GM12878 (cell line): Measurements from ENCODE around the gene EPHA2. TPM values are rescaled to one million over a fixed set of nuclear protein-coding genes. Genes with fewer than 3 reads are reported as not detected.

ENCODE experiments used
- ATAC-seq: fragments of 200-7000 bp; cut with Tn5 transposase; 3 replicates; pipeline ENCODE4 v1.9.1; 2020; ENCODE audit warnings: mild to moderate bottlenecking, moderate library complexity
- BruUV-seq: library from RNA; stranded (reverse); fragments of 400-500 nt; replicated peaks from 2 replicates; lab custom pipeline; 2021; lab: Mats Ljungman, UMichigan
- CTCF ChIA-PET: fragments of 300-600 bp; sonication (Branson Sonifier 250); formaldehyde crosslinking; extraction: SDS; loops from one replicate; lab custom pipeline; 2021; ENCODE audit warnings: inconsistent platforms; lab: Yijun Ruan, JAX
- POLR2A ChIA-PET: fragments of 350-600 bp; formaldehyde crosslinking; extraction: SDS; loops from one replicate; lab custom pipeline; 2021; ENCODE audit warnings: inconsistent platforms; lab: Charles Lee
- RAD21 ChIA-PET: fragments of 300-600 bp; sonication (Branson Sonifier 250); formaldehyde crosslinking; loops from one replicate; lab custom pipeline; 2023; ENCODE audit warnings: antibody characterized with exemption; ENCODE audit not compliant: unreplicated experiment; lab: Charles Lee
- SMC1A ChIA-PET: fragments of 300-600 bp; sonication (Branson Sonifier 250); formaldehyde crosslinking; loops from one replicate; lab custom pipeline; 2023; ENCODE audit not compliant: unreplicated experiment, uncharacterized antibody; lab: Charles Lee
- DNase-seq: peaks from one replicate; pipeline ENCODE4 v3.0.0-alpha.2; 2011; ENCODE audit warnings: low read depth, low spot score
- FAIRE-seq: peaks from 3 replicates; lab custom pipeline; 2011; peaks lifted over from hg19 to GRCh38; lab: Jason Lieb, UNC
- H2AFZ ChIP-seq: 2 replicates; pipeline ENCODE4 v1.6.0; 2011; ENCODE audit warnings: low read depth, low read length, control low read depth; ENCODE audit not compliant: control insufficient read depth
- H3K27ac ChIP-seq: 2 replicates; pipeline ENCODE4 v1.5.1; 2011; ENCODE audit warnings: control low read depth; ENCODE audit not compliant: control insufficient read depth, insufficient read depth
- H3K27me3 ChIP-seq, 2 experiments: replicated peaks in 1 of 2; 2 replicates each; pipeline versions ENCODE4 v1.6.0 to v1.6.1; 2011; ENCODE audit warnings: low read length in 1 of 2; ENCODE audit not compliant: control insufficient read depth in 2 of 2, insufficient read depth in 2 of 2
- H3K36me3 ChIP-seq, 2 experiments: 2 replicates each; pipeline ENCODE4 v1.5.1; 2011; ENCODE audit warnings: low read length in 1 of 2; ENCODE audit not compliant: control insufficient read depth in 2 of 2, insufficient read depth in 2 of 2
- H3K4me1 ChIP-seq: 2 replicates; pipeline ENCODE4 v1.6.1; 2011; ENCODE audit warnings: mild to moderate bottlenecking, low read length, moderate library complexity, mixed read lengths; ENCODE audit not compliant: control insufficient read depth, insufficient read depth
- H3K4me2 ChIP-seq: 2 replicates; pipeline ENCODE4 v1.6.0; 2011; ENCODE audit warnings: control low read depth; ENCODE audit not compliant: control insufficient read depth, insufficient read depth
- H3K4me3 ChIP-seq: fragments of 200-600 bp; sonication (generic); 2 replicates; pipeline ENCODE4 v1.5.1; 2016
- H3K79me2 ChIP-seq: 2 replicates; pipeline ENCODE4 v1.6.0; 2011; ENCODE audit warnings: low read length; ENCODE audit not compliant: control insufficient read depth, insufficient read depth
- H3K9ac ChIP-seq: 2 replicates; pipeline ENCODE4 v1.8.0; 2011; ENCODE audit warnings: low read length, control low read depth, mixed read lengths; ENCODE audit not compliant: control insufficient read depth, insufficient read depth
- H3K9me3 ChIP-seq: replicated peaks from 3 replicates; pipeline ENCODE4 v1.5.1; 2011; ENCODE audit warnings: mild to moderate bottlenecking, low read length; ENCODE audit not compliant: control insufficient read depth, insufficient read depth
- H4K20me1 ChIP-seq: 2 replicates; pipeline ENCODE4 v1.6.0; 2011; ENCODE audit not compliant: control insufficient read depth, insufficient read depth
- BHLHE40 ChIP-seq, 2 experiments: fragments of 450-650 bp in 1 of 2; IDR thresholded peaks; 2 replicates each; pipeline ENCODE4 v1.6.1; 2011 to 2017; ENCODE audit warnings: low read depth in 2 of 2, borderline replicate concordance in 1 of 2, improper control_type of control experiment in 1 of 2, low read length in 1 of 2, mild to moderate bottlenecking in 1 of 2
- CREM ChIP-seq: IDR thresholded peaks from 2 replicates; pipeline ENCODE4 v1.6.1; 2014; ENCODE audit warnings: antibody characterized with exemption, low read depth
- WGBS: methylation state at CpG from one replicate; pipeline ENCODE4 v1.1.6; 2016; ENCODE audit warnings: low lambda C conversion rate; ENCODE audit not compliant: insufficient replicate concordance, insufficient coverage; ENCODE audit errors: missing lambda C conversion rate; 5-methylcytosine and 5-hydroxymethylcytosine counted together
- in situ Hi-C: fragments of 300-500 bp; cut with MboI; formaldehyde crosslinking; loops from 9 replicates; pipeline ENCODE4 v1.14.3; 2018; ENCODE audit warnings: mixed read lengths
- intact Hi-C: fragments of 100-400 bp; cut with micrococcal nuclease; formaldehyde crosslinking; loops from one replicate; pipeline ENCODE4 v1.14.2; 2022; ENCODE audit not compliant: unreplicated experiment
- polyA plus RNA-seq, 11 experiments: library from polyadenylated mRNA; depleted of rRNA in 4 of 11; unstranded in 6 of 11; stranded (reverse) in 5 of 11; fragments of >200 nt; fragmentation: Nextera tagmentation in 4 of 11; fragmentation: Illumina TruSeq in 1 of 11; extraction: Ambion mirVana in 4 of 11; extraction: Trizol in 1 of 11; gene quantifications; 1 replicate in 1 of 11; 2 replicates in 10 of 11; pipeline versions ENCODE4 v1.2.1 to v1.2.3, GENCODE V29; 2011 to 2016; ENCODE audit warnings: inconsistent platforms in 2 of 11, missing spikeins in 2 of 11, low read depth in 1 of 11
- total RNA-seq, 4 experiments: library from RNA; depleted of rRNA in 3 of 4; stranded (reverse); fragments of >200 nt in 3 of 4; fragmentation: Illumina TruSeq in 1 of 4; extraction: Trizol in 1 of 4; gene quantifications; 2 replicates each; pipeline versions ENCODE4 v1.2.1 to v1.2.3, GENCODE V29; 2013 to 2021
- TF ChIP-seq, protein P1 (sequence below): fragments of 150-350 bp; IDR thresholded peaks from 2 replicates; pipeline ENCODE4 v1.6.1; 2016; ENCODE audit warnings: low read depth, low read length

The EPHA2 gene
- total and polyA plus RNA-seq, 10 of the 15 experiments (the other 5 are each of a cell fraction or from before 2014, with no cell fraction given): 0.04 to 0.51 (median 0.23) TPM; not detected in 2

DNA sequence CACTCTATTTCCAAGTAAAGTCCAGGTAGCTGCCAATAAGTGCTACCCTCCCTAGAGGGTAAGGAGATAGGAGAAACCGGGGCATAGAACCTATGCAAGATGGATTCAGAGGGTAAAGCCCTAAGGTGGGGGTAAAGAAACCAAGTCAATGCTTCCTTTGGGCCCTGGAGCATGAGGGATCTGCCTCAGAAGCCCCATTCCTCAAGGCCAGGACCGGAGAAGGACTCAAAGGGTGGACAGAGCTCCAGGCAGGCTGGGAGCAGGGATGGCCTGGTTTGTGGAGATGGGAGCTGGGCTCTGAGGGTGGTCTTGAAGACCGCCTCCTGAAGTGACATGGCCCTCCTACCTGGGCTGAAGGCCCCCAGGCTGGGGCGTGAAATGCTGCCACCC lies 3.9 kb downstream of the EPHA2 start (continued):
- TF ChIP-seq, protein P1, sequence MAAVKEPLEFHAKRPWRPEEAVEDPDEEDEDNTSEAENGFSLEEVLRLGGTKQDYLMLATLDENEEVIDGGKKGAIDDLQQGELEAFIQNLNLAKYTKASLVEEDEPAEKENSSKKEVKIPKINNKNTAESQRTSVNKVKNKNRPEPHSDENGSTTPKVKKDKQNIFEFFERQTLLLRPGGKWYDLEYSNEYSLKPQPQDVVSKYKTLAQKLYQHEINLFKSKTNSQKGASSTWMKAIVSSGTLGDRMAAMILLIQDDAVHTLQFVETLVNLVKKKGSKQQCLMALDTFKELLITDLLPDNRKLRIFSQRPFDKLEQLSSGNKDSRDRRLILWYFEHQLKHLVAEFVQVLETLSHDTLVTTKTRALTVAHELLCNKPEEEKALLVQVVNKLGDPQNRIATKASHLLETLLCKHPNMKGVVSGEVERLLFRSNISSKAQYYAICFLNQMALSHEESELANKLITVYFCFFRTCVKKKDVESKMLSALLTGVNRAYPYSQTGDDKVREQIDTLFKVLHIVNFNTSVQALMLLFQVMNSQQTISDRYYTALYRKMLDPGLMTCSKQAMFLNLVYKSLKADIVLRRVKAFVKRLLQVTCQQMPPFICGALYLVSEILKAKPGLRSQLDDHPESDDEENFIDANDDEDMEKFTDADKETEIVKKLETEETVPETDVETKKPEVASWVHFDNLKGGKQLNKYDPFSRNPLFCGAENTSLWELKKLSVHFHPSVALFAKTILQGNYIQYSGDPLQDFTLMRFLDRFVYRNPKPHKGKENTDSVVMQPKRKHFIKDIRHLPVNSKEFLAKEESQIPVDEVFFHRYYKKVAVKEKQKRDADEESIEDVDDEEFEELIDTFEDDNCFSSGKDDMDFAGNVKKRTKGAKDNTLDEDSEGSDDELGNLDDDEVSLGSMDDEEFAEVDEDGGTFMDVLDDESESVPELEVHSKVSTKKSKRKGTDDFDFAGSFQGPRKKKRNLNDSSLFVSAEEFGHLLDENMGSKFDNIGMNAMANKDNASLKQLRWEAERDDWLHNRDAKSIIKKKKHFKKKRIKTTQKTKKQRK: no peak

DNA sequence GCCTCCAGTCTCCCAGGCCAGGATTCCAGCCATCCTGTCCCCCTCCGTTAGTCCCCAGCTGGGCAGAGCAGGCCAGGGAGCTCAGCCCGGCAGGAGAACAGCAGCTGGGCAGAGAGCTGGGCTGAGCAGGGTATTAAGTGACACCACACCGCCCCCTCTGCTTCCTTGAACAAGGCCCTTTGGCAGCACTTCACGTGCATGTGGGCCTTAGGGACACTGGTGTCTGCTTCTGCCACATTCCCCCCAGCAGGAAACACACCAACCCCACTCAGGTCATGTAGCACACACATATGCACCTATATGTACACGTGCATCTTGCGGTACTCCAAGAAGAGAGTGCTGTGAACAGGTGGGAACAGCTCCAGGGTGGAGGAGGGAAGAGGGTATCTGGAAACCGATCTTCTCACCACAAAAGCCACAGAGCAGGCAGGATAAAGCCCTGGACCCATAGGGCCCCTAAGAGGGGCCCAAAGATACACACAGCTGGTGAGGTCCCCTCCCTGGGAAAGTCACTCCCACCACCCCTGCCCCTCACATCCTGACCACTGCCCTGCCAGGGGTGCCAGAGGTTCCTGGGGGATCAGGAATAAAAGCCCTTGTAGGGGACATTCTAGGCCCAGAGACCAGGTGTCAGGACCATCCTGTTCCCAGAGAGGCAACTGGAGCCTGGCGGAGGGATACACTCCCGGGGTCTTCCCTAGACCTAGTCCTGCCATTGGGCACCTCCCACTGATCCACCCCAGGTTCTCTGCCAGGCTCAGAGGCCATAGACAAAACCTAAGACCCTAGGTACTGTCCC lies 4.5 kb downstream of the EPHA2 start:
- BruUV-seq: no TSS peak
- no peak overlapping the region for H3K9ac ChIP-seq
- ATAC-seq (peak; percentile 47), FAIRE-seq (no peak), DNase-seq (no peak)
- POLR2A ChIA-PET: no interaction called here
- intact Hi-C loops (no loop called here), in situ Hi-C loops (no loop called here)
- 28% methylated on average over 9 of the region's 9 CpGs for WGBS
- H3K27me3 ChIP-seq: peaks cover 3 to 6% of the 10 kb centered on the region in 2 experiments; a peak in 3 of 4 replicates
- RAD21 ChIA-PET: interaction anchor here (1.0 kb wide), 1 partner anchor 69 kb away, joined by 3 read pairs; no protein-coding TSS in a partner anchor
- peaks cover 11% of the 10 kb centered on the region for H3K4me1 ChIP-seq
- SMC1A ChIA-PET: no interaction called here
- no peaks in the 10 kb centered on the region for H4K20me1 ChIP-seq
- H3K79me2 ChIP-seq: no peaks in the 10 kb centered on the region
- CTCF ChIA-PET: interaction anchor here (1.2 to 1.7 kb wide), 2 partner anchors 69 to 72 kb away, joined by 4 to 8 read pairs; no protein-coding TSS in a partner anchor
- TF ChIP-seq BHLHE40 (IDR thresholded peaks at IDR 0.05; ENCODE audit: borderline replicate concordance in 1 of 2, low read depth in 2 of 2, low read length in 1 of 2) (peak in 1 of 2 experiments; percentile 71; a peak in 1 of 4 replicates), CREM (no peak)
- H3K36me3 ChIP-seq: no peaks in the 10 kb centered on the region
- H3K27ac ChIP-seq: no peak overlapping the region
- H3K4me2 ChIP-seq: no peak overlapping the region
- H2AFZ ChIP-seq: no peak overlapping the region
- no peaks in the 10 kb centered on the region for H3K9me3 ChIP-seq
- H3K4me3 ChIP-seq: no peak overlapping the region
